HepG2 (cell line): ENCODE data around the gene ITPK1. TPM values are rescaled to one million over a fixed set of nuclear protein-coding genes. Genes with fewer than 3 reads are reported as not detected.

Experiments used
- ATAC-seq: fragments of 200-7000 bp; cut with Tn5 transposase; 3 replicates; pipeline ENCODE4 v1.9.1; 2020; ENCODE audit warnings: mild to moderate bottlenecking, moderate library complexity
- BruUV-seq: library from RNA; stranded (reverse); fragments of 400-500 nt; replicated peaks from 2 replicates; lab custom pipeline; 2021; lab: Mats Ljungman, UMichigan
- CTCF ChIA-PET: fragments of 300-600 bp; formaldehyde crosslinking; extraction: SDS; loops from one replicate; lab custom pipeline; 2021; ENCODE audit warnings: low total read pairs, inconsistent platforms, low intra/inter-chr PET ratio; lab: Yijun Ruan, JAX
- POLR2A ChIA-PET: fragments of 350-600 bp; sonication (Branson Sonifier 250); formaldehyde crosslinking; loops from one replicate; lab custom pipeline; 2020; ENCODE audit warnings: antibody characterized with exemption, inconsistent platforms; lab: Yijun Ruan, JAX
- DNase-seq: peaks from one replicate; pipeline ENCODE4 v3.0.0-alpha.2; 2015; ENCODE audit warnings: low spot score
- FAIRE-seq: peaks from 3 replicates; lab custom pipeline; 2011; peaks lifted over from hg19 to GRCh38; lab: Jason Lieb, UNC
- H2AFZ ChIP-seq: one replicate; pipeline ENCODE4 v1.6.1; 2011; ENCODE audit warnings: low read length, inconsistent platforms
- H3K27ac ChIP-seq: fragments of 300-600 bp; 3 replicates; pipeline ENCODE4 v1.8.0; 2011; ENCODE audit warnings: mixed run types, mild to moderate bottlenecking, mixed read lengths, low read length, inconsistent platforms; ENCODE audit not compliant: insufficient read depth; ENCODE audit errors: extremely low read length
- H3K27me3 ChIP-seq, 2 experiments: fragments of 200-600 bp in 1 of 2; 2 replicates in 1 of 2; 3 replicates in 1 of 2; pipeline versions ENCODE4 v1.6.0 to v1.8.0; 2011; ENCODE audit warnings: low read length in 2 of 2, mild to moderate bottlenecking in 2 of 2, moderate library complexity in 2 of 2, inconsistent platforms in 1 of 2; ENCODE audit not compliant: insufficient read depth in 2 of 2, control insufficient read depth in 1 of 2
- H3K36me3 ChIP-seq, 2 experiments: fragments of 200-600 bp in 1 of 2; replicated peaks in 1 of 2; 2 replicates in 1 of 2; 3 replicates in 1 of 2; pipeline versions ENCODE4 v1.5.1 to v1.8.0; 2011; ENCODE audit warnings: low read length in 2 of 2, inconsistent platforms in 1 of 2; ENCODE audit not compliant: insufficient read depth in 2 of 2, control insufficient read depth in 1 of 2
- H3K4me1 ChIP-seq: 2 replicates; pipeline ENCODE4 v1.5.1; 2012; ENCODE audit warnings: low read length, inconsistent platforms; ENCODE audit not compliant: insufficient read depth
- H3K4me2 ChIP-seq: 2 replicates; pipeline ENCODE4 v1.6.0; 2011; ENCODE audit warnings: low read depth, low read length, inconsistent platforms
- H3K4me3 ChIP-seq, 3 experiments: fragments of 200-600 bp in 1 of 3; sonication (generic), shearing (Covaris generic) in 1 of 3; replicated peaks in 1 of 3; 2 replicates each; pipeline ENCODE4 v1.5.1; 2011 to 2016; ENCODE audit warnings: low read length in 3 of 3, inconsistent platforms in 2 of 3, low read depth in 2 of 3, mild to moderate bottlenecking in 2 of 3, control low read depth in 1 of 3, mixed read lengths in 1 of 3; ENCODE audit not compliant: insufficient read depth in 1 of 3
- H3K79me2 ChIP-seq: one replicate; pipeline ENCODE4 v1.6.1; 2011; ENCODE audit warnings: low read length, inconsistent platforms; ENCODE audit not compliant: insufficient read depth
- H3K9ac ChIP-seq: 2 replicates; pipeline ENCODE4 v1.6.0; 2011; ENCODE audit warnings: mild to moderate bottlenecking, low read depth, low read length, inconsistent platforms; ENCODE audit not compliant: insufficient read depth
- H3K9me3 ChIP-seq: 2 replicates; pipeline ENCODE4 v1.5.1; 2012; ENCODE audit warnings: mild to moderate bottlenecking, low read length
- H4K20me1 ChIP-seq: 2 replicates; pipeline ENCODE4 v1.6.0; 2011; ENCODE audit warnings: inconsistent platforms, mild to moderate bottlenecking, low read length, moderate library complexity; ENCODE audit not compliant: insufficient read depth
- CTCF ChIP-seq: sonication (generic); formaldehyde crosslinking; IDR thresholded peaks from 2 replicates; pipeline ENCODE4 v1.5.0; 2020; ENCODE audit warnings: mild to moderate bottlenecking, missing genetic modification reagents, moderate library complexity
- MIER3 ChIP-seq: IDR thresholded peaks from 2 replicates; pipeline ENCODE4 v1.6.1; 2016; ENCODE audit warnings: missing compliant biosample characterization, borderline replicate concordance
- SAP130 ChIP-seq: IDR thresholded peaks from 2 replicates; pipeline ENCODE4 v1.6.1; 2016; ENCODE audit warnings: low read depth
- UBTF ChIP-seq: sonication (generic); formaldehyde crosslinking; IDR thresholded peaks from 2 replicates; pipeline ENCODE4 v1.4.0; 2020; ENCODE audit warnings: mild to moderate bottlenecking, missing genetic modification reagents
- XRCC5 ChIP-seq: fragments of 200-400 bp; formaldehyde crosslinking; optimal IDR thresholded peaks from 2 replicates; pipeline ENCODE3; 2017; ENCODE audit warnings: mild to moderate bottlenecking, low read length
- YEATS2 ChIP-seq: sonication (generic); formaldehyde crosslinking; IDR thresholded peaks from 2 replicates; pipeline ENCODE4 v1.4.0; 2020; ENCODE audit warnings: missing genetic modification reagents, borderline replicate concordance
- ZNF331 ChIP-seq: sonication (generic); formaldehyde crosslinking; IDR thresholded peaks from 2 replicates; pipeline ENCODE4 v1.4.0; 2020; ENCODE audit warnings: missing genetic modification reagents
- WGBS: methylation state at CpG from one replicate; pipeline ENCODE4 v1.1.6; 2017; ENCODE audit warnings: low lambda C conversion rate; 5-methylcytosine and 5-hydroxymethylcytosine counted together
- in situ Hi-C: cut with HindIII; loops from 2 replicates; pipeline ENCODE4 v1.10.0; 2017; ENCODE audit warnings: low pct_unique_long_range_greater_than_20kb; ENCODE audit not compliant: extremely low pct_ligation_motif_present
- intact Hi-C: fragments of 100-400 bp; cut with micrococcal nuclease; formaldehyde crosslinking; loops from one replicate; pipeline ENCODE4 v1.10.0; 2022; ENCODE audit not compliant: unreplicated experiment
- polyA plus RNA-seq, 8 experiments: library from polyadenylated mRNA; depleted of rRNA in 3 of 8; stranded (reverse) in 7 of 8; unstranded in 1 of 8; fragments of >200 nt; fragmentation: Illumina TruSeq in 4 of 8; extraction: Trizol in 4 of 8; gene quantifications; 2 replicates each; pipeline versions ENCODE4 v1.2.1 to v1.2.3, GENCODE V29; 2011 to 2016; ENCODE audit warnings: low read depth in 4 of 8, missing spikeins in 1 of 8, mixed read lengths in 1 of 8; ENCODE audit not compliant: insufficient read depth in 1 of 8
- total RNA-seq, 5 experiments: library from RNA; depleted of rRNA; stranded (reverse); fragments of >200 nt; fragmentation: Illumina TruSeq; extraction: Trizol; gene quantifications; 2 replicates each; pipeline ENCODE4 v1.2.3, GENCODE V29; 2016; ENCODE audit warnings: low read depth in 1 of 5
- TF ChIP-seq, protein P1 (sequence below), 2 experiments: sonication (generic) in 1 of 2; formaldehyde crosslinking in 1 of 2; IDR thresholded peaks; 2 replicates each; pipeline versions ENCODE4 v1.4.0 to v1.6.1; 2018 to 2020; ENCODE audit warnings: missing genetic modification reagents in 2 of 2, borderline replicate concordance in 1 of 2, low read depth in 1 of 2, mild to moderate bottlenecking in 1 of 2, missing biosample characterization in 1 of 2
- TF ChIP-seq, protein P2 (sequence below): sonication (generic); IDR thresholded peaks from 2 replicates; pipeline ENCODE4 v1.6.1; 2016; ENCODE audit warnings: low read depth, borderline replicate concordance

The ITPK1 gene
- total and polyA plus RNA-seq, 2 of the 13 experiments (the other 11 are each of a cell fraction or from before 2014, with no cell fraction given) = 20.5 to 47.5 TPM

GRCh38 chr14:93133464-93133863 is 17.7 kb upstream of the ITPK1 start:
- Histone ChIP-seq H3K79me2 (no peaks in the 10 kb centered on the region), H3K4me2 (no peak overlapping the region), H4K20me1 (no peaks in the 10 kb centered on the region), H3K27me3 (peaks cover 1 to 7% of the 10 kb centered on the region in 2 experiments; a peak in 3 of 5 replicates), H3K4me3 (no peak overlapping the region), H3K9ac (no peak overlapping the region), H3K27ac (no peak overlapping the region), H3K36me3 (no peaks in the 10 kb centered on the region), H2AFZ (no peak overlapping the region), H3K9me3 (no peaks in the 10 kb centered on the region), H3K4me1 (peaks cover 39% of the 10 kb centered on the region)
- in situ Hi-C loops (no loop called here), intact Hi-C loops (no loop called here)
- BruUV-seq = no TSS peak
- ChIA-PET CTCF (interaction anchor here (1.0 to 2.2 kb wide), 2 partner anchors 18 to 20 kb away, joined by 4 to 5 read pairs; partner anchors contain the start of gene ITPK1), POLR2A (interaction anchor here (1.6 kb wide), 2 partner anchors 17 to 20 kb away, joined by 5 to 6 read pairs; no protein-coding TSS in a partner anchor)
- WGBS = 33% methylated on average over 8 of the region's 8 CpGs
- DNase-seq = no peak
- no peak for ATAC-seq
- no peak for FAIRE-seq
- no peak for TF ChIP-seq YEATS2
- no peak for TF ChIP-seq ZNF331 (CRISPR knock-in tag)

- in situ Hi-C loops = no loop called here
- H2AFZ ChIP-seq = no peak overlapping the region
- FAIRE-seq (peak; percentile 97), ATAC-seq (peak; percentile 93), DNase-seq (peak; percentile 70)
- ChIA-PET CTCF (interaction anchor here (1.0 to 2.2 kb wide), 4 partner anchors 17 to 180 kb away, joined by 4 to 10 read pairs (median 6); partner anchors contain the start of gene ITPK1), POLR2A (interaction anchor here (1.5 to 1.6 kb wide), 3 partner anchors 16 to 19 kb away, joined by 3 to 6 read pairs (median 5); no protein-coding TSS in a partner anchor)
- H3K36me3 ChIP-seq = no peaks in the 10 kb centered on the region
- H4K20me1 ChIP-seq = no peaks in the 10 kb centered on the region
- H3K4me3 ChIP-seq = no peak overlapping the region
- H3K4me1 ChIP-seq = peaks cover 30% of the 10 kb centered on the region
- 38% methylated on average over 8 of the region's 8 CpGs for WGBS
- peaks cover 1 to 7% of the 10 kb centered on the region in 2 experiments; a peak in 3 of 5 replicates for H3K27me3 ChIP-seq
- H3K4me2 ChIP-seq = no peak overlapping the region
- no peak overlapping the region for H3K27ac ChIP-seq
- intact Hi-C loops = loop anchor here (1.0 kb wide), 1 partner anchor 180 kb away; no protein-coding TSS in a partner anchor
- H3K79me2 ChIP-seq = no peaks in the 10 kb centered on the region
- no peak overlapping the region for H3K9ac ChIP-seq
- no TSS peak for BruUV-seq
- no peaks in the 10 kb centered on the region for H3K9me3 ChIP-seq
- TF ChIP-seq, protein P1, sequence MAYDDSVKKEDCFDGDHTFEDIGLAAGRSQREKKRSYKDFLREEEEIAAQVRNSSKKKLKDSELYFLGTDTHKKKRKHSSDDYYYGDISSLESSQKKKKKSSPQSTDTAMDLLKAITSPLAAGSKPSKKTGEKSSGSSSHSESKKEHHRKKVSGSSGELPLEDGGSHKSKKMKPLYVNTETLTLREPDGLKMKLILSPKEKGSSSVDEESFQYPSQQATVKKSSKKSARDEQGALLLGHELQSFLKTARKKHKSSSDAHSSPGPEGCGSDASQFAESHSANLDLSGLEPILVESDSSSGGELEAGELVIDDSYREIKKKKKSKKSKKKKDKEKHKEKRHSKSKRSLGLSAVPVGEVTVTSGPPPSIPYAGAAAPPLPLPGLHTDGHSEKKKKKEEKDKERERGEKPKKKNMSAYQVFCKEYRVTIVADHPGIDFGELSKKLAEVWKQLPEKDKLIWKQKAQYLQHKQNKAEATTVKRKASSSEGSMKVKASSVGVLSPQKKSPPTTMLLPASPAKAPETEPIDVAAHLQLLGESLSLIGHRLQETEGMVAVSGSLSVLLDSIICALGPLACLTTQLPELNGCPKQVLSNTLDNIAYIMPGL (CRISPR knock-in tag; IDR thresholded peaks at IDR 0.05; ENCODE audit: borderline replicate concordance in 1 of 2, low read depth in 1 of 2) = peak; percentile 44; a peak in 1 of 4 replicates
- TF ChIP-seq UBTF (CRISPR knock-in tag) (no peak), SAP130 (CRISPR knock-in tag) (peak; percentile 47; the same call in 1 of the 2 replicates), MIER3 (CRISPR knock-in tag) (0 out of 2 replicates have a peak, but pooled peaks have one; percentile 23), CTCF (CRISPR knock-in tag) (peak; percentile 81), XRCC5 (peak; percentile 22)
- TF ChIP-seq, protein P2, sequence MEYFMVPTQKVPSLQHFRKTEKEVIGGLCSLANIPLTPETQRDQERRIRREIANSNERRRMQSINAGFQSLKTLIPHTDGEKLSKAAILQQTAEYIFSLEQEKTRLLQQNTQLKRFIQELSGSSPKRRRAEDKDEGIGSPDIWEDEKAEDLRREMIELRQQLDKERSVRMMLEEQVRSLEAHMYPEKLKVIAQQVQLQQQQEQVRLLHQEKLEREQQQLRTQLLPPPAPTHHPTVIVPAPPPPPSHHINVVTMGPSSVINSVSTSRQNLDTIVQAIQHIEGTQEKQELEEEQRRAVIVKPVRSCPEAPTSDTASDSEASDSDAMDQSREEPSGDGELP = peak; percentile 86; the same call in 1 of the 2 replicates
These were observed 16.8 kb upstream of the ITPK1 start for GRCh38 chr14:93132472-93133065.
